GM15510 (cell line): ENCODE results near the gene LRRC4.

Experiments
- POLR2A ChIP-seq: IDR thresholded peaks from 3 replicates; pipeline ENCODE4 v1.6.1; 2011; ENCODE audit warnings: borderline replicate concordance; ENCODE audit not compliant: insufficient read length; ENCODE audit errors: extremely low read depth

LRRC4 gene

GRCh38 chr7:128066858-128067257, 35.6 kb upstream of the LRRC4 start:
- TF ChIP-seq POLR2A: no peak

- no peak for TF ChIP-seq POLR2A
Measured at GRCh38 chr7:128066395-128066794, 35.2 kb upstream of the LRRC4 start.

GRCh38 chr7:128065872-128066271, 34.6 kb upstream of the LRRC4 start:
- no peak for TF ChIP-seq POLR2A

GRCh38 chr7:128063088-128063487, 31.9 kb upstream of the LRRC4 start:
- no peak for TF ChIP-seq POLR2A

GRCh38 chr7:128060018-128060417, 28.8 kb upstream of the LRRC4 start:
- TF ChIP-seq POLR2A: no peak

GRCh38 chr7:128059143-128059988, 28.1 kb upstream of the LRRC4 start:
- TF ChIP-seq POLR2A: no peak

GRCh38 chr7:128057909-128058308, 26.7 kb upstream of the LRRC4 start:
- TF ChIP-seq POLR2A: no peak

- no peak for TF ChIP-seq POLR2A
Measured at GRCh38 chr7:128056901-128057300, 25.7 kb upstream of the LRRC4 start.

GRCh38 chr7:128055637-128056036, 24.4 kb upstream of the LRRC4 start:
- no peak for TF ChIP-seq POLR2A

- no peak for TF ChIP-seq POLR2A
Measured at GRCh38 chr7:128054511-128054910, 23.3 kb upstream of the LRRC4 start.

GRCh38 chr7:128053991-128054390, 22.8 kb upstream of the LRRC4 start:
- TF ChIP-seq POLR2A: no peak

- no peak for TF ChIP-seq POLR2A
Measured at GRCh38 chr7:128053023-128053422, 21.8 kb upstream of the LRRC4 start.

GRCh38 chr7:128052404-128052803, 21.2 kb upstream of the LRRC4 start:
- no peak for TF ChIP-seq POLR2A

- TF ChIP-seq POLR2A: no peak
Measured at GRCh38 chr7:128045766-128046165, 14.5 kb upstream of the LRRC4 start.

GRCh38 chr7:128045158-128045557, 13.9 kb upstream of the LRRC4 start:
- TF ChIP-seq POLR2A: no peak

GRCh38 chr7:128044064-128044463, 12.8 kb upstream of the LRRC4 start:
- no peak for TF ChIP-seq POLR2A
